ENCODE data around the gene NHS.

NHS gene

GRCh38 chrX:17740137-17741122 lies 365.4 kb downstream of the NHS start:
- no peak for DNase-seq

- DNase-seq, result no peak
Observed at GRCh38 chrX:17741123-17741511, 366.1 kb downstream of the NHS start.

GRCh38 chrX:17743913-17744312 lies 368.9 kb downstream of the NHS start:
- DNase-seq, result no peak

- DNase-seq, result no peak
Observed at GRCh38 chrX:17744896-17745523, 370.0 kb downstream of the NHS start.

GRCh38 chrX:17747692-17748091 lies 372.7 kb downstream of the NHS start:
- DNase-seq, result no peak

- DNase-seq, result no peak
Observed at GRCh38 chrX:17748684-17749083, 373.7 kb downstream of the NHS start.

GRCh38 chrX:17750436-17750835 lies 375.4 kb downstream of the NHS start:
- DNase-seq, result no peak

GRCh38 chrX:17758382-17758781 lies 383.4 kb downstream of the NHS start:
- DNase-seq, result no peak

- no peak for DNase-seq
Observed at GRCh38 chrX:17759990-17760389, 385.0 kb downstream of the NHS start.

- DNase-seq, result no peak
Observed at GRCh38 chrX:17767734-17768133, 392.7 kb downstream of the NHS start.

- DNase-seq, result no peak
Observed at GRCh38 chrX:17768997-17769396, 394.0 kb downstream of the NHS start.

GRCh38 chrX:17769701-17770269 lies 394.8 kb downstream of the NHS start:
- no peak for DNase-seq

- DNase-seq, result no peak
Observed at GRCh38 chrX:17773221-17773876, 398.3 kb downstream of the NHS start.

GRCh38 chrX:17774053-17774452 lies 399.1 kb downstream of the NHS start:
- no peak for DNase-seq

GRCh38 chrX:17778997-17779396 lies 404.0 kb downstream of the NHS start:
- DNase-seq, result no peak

GRCh38 chrX:17779434-17779833 lies 404.4 kb downstream of the NHS start:
- no peak for DNase-seq

All from activated naive CD4-positive, alpha-beta T cell treated with anti-CD3 and anti-CD28 coated beads, Interleukin-2, amount 50 U/mL, for 16 hours (primary cell).